Limb (tissue), 2 donors: ENCODE results near the gene ACTA1.
"Not testable (repeated sequence)": the region's sequence is repeated elsewhere in the genome, so short reads cannot be mapped to it uniquely, and the experiment has no call there.

ENCODE experiments used
- DNase-seq, 2 donors: peaks; one replicate each; pipeline ENCODE4 v3.0.0-alpha.2; 2016; ENCODE audit errors: extremely low spot score in 2 of 2

Gene ACTA1

DNA sequence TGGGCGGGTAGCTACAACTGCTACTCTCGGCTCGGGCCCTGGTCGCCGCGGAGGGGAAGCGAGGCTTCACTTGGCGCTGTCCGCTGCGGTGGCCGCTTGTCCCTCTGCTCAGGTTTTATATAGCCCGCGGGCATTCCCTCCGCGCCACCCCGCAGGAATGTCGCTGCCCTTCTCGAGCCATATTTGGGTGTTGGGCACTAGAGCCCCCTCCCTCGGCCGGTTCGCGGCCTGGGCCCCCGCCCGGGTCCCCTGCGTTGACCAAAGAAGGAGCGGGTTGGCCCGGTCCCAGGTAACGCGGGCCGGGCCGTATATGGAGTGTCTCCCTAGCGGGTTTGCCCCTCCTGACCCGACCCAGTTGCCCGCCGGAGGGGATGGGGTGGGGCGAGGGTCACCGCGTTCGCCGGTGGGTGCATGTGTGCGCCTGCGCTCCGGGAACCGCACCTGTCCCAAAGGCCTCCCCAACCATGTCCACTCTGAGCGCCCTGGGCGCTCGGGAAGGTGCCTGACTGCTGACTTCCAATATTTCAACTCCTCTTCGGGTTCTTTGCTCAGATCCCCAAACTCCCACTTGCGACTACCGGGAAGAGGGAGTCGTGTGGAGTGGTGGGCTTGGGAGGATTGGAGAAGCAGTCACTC lies at the start of gene ACTA1:
Gene ACTA1 (minus strand): TSS at position 90 of the 636 bp plus-strand sequence. CDS start 979 bp downstream, outside the sequence.
- DNase-seq = peak in 1 of 2 donors; percentile 50

DNA sequence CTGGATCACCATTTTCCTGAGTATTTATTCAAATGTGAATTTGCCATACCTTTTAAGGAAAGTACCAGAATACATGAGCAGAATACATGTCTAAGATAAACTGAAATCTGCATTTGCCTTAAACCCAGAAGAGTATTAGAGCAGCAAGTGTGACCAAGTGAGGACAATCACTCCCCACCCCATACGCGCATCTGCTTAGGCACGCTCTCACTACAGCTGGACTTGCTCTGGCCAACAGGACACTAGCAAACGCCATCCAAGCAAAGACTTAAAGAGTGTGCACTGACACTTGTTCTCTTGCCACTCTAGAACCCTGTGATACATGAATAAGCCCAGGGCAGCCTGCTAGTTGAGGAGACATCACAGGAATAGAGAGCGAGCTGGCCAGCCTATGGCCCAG lies 48.6 kb upstream of the ACTA1 start:
- no peak for DNase-seq

DNA sequence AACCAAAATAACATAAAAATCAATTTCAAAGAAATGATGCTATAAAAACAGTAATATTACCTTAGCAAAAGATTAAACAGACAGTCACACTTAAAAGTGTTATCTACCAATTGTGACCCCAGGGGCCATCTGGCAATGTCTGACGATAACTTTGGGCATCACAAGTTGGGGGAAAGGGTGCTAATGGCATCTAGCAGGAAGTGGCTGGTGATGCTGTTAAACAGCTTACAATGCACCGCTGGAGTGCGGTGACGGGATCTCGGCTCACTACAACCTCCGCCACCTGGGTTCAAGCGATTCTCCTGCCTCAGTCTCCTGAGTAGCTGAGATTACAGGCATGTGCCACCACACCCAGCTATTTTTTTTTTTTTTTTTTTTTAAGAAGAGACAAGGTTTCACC lies 46.6 kb upstream of the ACTA1 start:
- no peak for DNase-seq

DNA sequence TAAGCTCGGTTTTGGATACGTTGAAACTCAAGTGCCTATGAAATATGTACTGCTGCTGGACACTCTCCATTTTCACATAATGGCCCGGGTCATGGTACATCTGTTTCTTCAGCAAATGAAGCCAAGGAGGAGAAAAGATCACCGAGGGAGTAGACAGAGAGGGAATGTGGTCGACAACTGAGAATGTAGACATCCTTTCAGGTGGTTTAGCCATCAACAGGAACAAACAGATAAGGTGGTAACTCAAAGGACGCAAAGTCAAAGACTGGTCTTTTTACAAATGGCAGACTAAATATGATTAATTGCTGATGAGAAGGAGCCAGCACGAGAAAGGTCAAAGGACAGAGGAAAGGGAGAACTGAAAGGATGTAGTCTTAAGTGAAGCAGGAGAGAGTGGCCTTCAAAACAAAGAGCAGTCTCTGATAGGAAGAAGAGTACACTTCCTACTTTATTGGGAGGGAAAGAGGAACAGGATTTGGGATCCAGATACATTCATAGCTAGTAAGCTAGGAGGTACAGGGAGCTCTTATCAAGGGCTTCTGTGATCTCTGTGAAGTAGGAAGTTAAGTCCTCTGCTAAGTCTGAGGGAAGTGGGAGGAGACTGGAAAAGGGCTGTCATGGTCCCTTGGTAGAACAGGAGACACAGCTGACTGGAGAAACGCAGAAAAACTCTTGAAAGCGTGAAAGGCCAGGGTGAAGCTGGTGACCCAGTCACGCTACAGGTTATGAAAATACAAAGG lies 45.9 kb upstream of the ACTA1 start:
- DNase-seq = no peak

DNA sequence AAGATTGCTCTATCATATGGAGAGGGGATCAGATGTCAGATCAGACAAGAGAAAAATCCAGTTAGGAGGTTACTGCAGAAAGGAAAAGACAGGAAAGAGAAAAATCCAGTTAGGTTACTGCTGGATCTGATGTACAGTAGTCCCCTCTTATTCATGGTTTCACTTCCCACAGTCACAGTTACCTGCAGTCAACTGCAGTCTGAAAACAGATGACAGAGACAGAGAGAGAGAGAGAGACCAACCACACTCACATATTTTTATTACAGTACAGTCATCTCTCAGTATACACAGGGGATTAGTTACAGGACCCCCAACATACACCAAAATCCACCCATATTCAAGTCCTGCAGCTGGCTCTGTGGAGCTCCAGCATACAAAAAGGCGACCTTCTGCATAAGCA lies 45.0 kb upstream of the ACTA1 start:
- DNase-seq = no peak

DNA sequence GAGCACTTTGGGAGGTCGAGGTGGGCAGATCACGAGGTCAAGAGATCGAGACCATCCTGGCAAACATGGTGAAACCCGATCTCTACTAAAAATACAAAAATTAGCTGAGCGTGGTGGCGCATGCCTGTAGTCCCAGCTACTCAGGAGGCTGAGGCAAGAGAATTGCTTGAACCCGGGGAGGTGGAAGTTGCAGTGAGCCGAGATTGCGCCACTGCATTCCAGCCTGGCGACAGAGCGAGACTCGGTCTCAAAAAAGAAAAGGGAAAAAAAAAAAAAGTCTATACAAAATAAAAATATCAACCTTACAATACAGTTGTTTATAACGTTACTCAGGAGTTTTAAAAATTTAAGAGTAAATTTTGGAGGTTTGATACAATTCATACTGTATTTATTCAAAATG lies 42.0 kb upstream of the ACTA1 start:
- DNase-seq = not testable (repeated sequence)

DNA sequence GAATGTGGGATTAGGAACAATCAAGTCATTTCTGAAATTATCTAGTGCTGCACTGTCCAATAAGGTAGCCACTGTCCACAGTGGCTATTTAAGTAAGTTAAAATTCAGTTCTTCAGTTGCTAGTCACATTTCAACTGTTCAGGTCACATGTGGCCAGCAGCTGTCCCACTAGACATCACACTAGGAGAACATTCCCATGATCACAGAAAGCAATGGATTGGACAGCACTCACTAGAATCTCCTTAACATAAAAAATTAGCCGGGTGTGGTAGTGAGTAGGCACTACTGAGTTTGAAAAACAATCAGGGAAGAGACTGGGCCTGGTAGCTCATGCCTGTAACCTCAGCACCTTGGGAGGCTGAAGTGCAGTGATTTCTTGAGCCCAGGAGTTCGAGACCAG lies 40.6 kb upstream of the ACTA1 start:
- no peak for DNase-seq

DNA sequence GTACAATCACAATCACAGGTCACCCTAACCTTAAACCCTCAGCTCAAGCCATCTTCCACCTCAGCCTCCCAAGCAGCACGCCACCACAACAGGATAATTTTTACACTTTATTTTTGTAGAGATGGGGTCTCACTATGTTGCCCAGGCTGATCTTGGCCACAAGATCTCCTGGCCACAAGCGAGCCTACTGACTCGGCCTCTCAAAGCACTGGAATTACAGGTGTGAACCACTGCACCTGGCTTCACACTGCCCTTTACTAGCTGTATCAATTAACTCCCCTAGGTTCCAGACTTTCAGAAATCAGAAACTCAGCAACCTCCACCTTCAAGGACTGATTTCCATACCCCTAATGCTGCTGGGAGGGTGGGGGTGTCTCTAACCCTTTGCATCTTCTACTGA lies 37.3 kb upstream of the ACTA1 start:
- DNase-seq = no peak

DNA sequence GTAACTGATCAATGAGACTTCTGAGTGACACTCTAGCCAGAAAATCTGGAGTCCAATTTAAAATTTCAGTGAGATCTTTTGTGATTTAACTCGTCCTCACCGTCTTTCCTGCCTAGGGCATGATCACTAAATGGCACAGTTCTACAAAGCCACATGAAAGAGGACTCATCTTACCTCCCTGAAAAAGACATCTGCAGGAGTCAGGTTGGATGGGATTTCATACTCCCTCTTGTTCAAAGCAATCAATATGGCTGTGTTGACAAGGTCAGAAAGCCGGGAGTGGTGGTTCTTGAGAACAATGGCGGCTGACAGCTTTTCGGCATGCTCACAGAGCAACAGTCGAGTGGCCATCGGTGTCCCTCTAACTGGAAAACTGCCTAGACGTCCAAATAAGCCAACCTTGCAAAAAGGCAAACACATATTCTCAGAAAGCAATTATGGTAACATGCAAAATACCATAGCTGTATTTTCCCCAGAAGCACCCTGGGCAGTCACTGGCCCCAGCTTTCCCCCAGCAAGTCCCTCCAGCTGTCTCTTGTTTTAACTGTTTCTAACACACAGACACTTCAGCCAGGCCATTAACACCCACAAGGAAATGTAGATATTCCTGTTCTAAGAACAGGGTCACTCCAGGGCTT lies 36.6 kb upstream of the ACTA1 start:
- DNase-seq = no peak

DNA sequence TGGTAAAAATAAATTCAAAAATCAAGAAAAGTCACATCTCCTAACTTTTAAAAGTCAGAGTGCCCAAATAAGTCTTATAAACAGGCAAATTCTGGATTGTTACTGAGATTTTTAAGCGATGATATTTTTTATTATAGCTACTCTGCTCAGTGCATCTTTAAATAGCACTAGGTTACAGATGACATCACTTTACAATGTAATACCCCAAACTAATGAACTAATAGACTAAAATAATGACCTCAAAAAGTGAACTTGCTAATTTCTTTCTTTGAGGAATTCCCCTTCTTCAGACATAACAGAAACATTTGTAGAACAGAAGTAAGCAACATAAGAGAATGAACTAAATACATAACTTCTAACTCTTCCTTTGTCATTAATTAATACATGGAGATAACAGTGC lies 33.0 kb upstream of the ACTA1 start:
- no peak for DNase-seq

DNA sequence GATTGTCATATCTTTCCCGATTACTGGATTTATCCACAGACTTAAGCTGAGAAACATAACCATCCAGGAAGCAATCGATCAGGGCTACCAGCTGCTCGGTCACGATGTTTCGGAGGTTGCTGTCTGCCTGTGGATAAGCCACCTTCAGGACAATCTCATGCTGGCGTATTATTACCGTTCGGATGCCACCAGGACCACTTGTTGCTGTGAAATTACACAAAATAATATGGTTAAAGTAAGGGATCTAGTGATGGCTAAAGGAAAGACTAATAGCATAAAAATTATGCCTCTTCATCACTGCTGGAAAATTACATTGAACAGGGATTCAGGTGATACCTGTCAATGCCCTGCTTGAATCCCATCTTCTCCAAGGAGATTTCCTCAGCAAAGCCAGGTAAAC lies 30.8 kb upstream of the ACTA1 start:
- DNase-seq = no peak

DNA sequence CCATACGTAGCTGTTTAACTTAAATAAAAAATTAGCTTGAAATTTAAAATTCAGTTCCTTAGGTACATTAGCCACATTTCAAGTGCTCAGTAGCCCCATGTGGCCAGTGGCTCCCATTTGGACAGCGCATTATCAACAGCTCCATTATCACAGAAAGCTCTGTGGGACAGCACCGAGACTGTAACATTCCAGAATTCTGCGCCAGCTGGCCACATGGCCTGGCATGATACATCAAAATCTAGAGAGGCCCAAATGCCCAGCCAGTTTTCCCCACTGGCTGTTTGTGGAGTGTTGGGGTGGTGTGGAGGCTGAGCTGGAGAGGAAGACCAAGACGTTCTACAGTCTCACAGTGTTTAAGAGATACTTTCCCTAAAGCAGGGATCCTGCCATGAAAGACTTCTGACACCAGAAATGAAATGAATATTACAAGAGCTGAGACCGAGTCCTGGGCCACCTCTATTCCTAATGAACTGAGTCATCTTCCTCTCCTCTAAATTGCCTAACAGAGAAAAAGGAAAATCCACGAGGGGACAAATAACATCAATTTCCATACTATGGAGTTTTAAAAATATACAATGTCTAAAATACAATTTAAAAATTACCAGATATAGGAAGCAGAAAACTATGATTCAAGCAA lies 27.3 kb upstream of the ACTA1 start:
- DNase-seq = no peak

DNA sequence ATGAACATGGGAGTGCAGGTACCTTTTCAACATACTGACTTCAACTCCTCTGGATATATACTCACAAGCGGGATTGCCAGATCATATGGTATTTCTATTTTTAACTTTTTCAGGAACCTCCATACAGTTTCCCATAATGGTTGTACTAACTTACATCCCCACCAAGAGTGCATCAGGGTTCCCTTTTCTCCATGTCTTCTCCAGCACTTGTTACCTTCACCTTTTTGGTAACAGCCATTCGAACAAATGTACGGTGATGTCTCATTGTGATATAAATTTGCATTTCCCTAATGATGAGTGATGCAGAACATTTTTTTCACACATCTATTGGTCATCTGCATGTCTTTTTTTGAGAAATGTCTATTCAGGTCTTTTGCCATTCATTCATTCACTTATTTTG lies 25.9 kb upstream of the ACTA1 start:
- DNase-seq = no peak

DNA sequence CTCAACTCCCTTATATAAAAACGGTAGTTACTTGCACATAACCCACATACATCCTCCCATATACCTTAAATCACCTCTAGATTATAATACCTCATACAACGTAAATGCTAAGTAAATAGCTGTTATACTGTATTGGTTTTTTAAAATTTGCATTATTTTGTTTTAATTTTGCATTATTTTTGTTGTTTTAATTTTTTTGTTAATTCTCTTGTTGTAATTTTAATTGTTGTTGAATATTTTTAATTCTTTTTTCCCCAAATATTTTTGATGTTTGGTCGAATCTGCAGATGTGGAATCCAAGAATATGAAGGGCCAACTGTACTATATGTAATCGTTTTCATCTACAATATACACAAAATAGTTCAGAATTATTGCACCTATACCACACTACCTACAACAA lies 23.5 kb upstream of the ACTA1 start:
- DNase-seq = no peak

DNA sequence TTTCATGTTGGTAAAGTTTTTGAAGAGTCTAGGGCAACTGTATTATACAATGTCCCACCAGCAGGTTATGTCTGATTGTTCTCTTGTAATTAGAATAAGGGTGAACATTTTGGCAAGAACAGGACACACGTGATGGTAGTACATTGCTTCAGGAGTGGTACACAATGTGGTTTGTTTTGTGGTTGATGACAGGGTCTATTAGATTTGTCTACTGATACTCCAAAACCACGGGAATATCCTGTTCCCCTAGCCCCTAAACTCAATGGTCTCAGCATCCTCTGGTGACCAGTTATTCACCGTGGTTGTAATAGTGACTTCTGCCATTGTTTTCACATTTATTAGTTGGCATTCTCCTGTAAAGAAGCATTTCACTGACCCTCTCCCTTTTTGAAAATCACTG lies 22.1 kb upstream of the ACTA1 start:
- DNase-seq = no peak

DNA sequence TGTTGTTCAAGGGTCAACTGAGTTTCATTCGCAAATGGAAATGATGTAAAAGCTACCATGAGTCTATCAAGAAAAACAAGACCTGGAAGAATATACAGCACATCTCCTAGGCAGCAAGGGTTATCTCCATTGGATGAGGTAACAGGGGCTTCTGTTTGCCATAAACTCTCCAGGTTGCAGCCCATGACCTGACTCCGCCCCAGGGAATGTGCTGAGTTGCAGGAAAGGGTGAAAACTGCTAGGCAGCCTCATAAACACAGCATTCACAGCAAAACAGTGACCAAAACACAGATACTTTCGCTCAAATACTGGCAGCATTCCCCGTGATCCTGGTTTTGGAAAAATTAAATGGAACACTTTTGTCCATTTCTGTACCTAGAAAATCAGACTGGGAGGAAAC lies 20.2 kb upstream of the ACTA1 start:
- DNase-seq = no peak

DNA sequence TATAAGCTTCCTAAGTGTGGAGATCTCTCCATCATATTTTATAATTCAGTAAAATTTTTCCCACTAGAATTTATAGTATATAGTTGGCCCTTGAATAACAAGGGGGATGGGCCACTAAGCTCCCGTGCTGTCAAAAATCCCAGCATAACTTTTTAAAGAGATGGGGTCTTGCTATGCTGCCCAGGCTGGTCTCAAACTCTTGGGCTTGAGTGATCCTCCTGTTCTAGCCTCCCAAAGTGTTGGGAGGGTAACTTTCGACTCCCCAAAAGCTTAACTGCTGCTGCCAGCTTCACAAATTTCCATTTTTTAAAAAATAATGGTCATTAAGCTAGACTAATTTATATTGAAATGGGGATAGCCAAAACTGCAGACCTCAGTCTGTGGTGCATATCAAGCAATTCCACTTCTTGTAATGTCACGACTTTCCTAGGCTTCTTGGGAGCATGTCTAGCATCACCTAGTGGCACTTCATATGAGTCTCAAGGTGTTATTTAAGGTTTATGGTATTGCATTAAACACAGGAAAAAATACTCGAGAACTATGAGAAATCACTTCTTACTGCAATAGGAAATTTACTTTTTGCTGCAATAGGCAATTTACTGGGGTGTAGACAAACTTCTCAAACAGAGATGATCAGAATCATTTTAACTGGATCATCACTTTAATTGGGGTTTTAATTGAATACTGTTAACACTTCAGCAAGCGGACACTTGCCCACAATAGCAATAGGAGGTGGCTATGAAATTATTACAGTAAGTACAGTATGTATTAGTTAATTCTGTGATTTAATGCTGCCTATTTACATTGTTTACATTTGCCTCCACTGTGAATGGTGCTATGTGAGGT lies 19.3 kb upstream of the ACTA1 start:
- DNase-seq = no peak

DNA sequence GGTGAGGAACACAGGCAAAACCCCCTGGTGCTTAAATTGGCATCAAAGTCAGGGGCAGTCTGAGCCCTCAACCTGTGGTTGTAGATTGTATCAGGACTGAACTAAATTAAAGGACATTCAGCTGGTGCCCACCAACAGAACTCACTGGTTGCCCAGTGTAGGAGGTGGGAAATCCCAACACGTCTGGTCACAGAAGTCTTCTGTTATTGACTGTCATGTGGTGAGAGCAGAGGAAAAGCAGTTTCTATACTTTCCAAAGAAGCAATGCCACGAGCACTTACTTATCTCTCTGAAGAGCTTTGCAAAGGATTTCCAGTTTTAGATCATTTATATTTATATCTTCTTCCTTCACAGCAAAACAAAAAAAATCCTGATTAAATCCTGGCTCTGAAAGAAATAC lies 15.0 kb upstream of the ACTA1 start:
- DNase-seq = no peak

DNA sequence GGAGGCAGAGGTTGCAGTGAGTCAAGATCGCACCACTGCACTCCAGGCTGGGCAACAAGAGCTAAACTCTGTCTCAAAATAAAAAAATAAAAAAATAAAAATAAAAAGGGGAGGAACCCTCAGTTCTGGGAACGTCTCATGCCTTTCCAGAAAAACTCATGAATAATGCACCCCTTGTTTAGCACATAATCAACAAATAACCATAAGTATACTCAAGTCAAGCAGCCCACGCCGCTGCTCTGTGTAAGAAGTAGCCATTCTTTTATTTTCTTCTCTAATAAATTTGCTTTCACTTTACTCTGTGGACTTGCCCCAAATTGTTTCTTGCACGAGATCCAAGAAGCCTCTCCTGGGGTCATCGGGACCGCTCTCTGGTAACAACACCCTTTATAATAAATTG lies 14.5 kb upstream of the ACTA1 start:
- DNase-seq = no peak

DNA sequence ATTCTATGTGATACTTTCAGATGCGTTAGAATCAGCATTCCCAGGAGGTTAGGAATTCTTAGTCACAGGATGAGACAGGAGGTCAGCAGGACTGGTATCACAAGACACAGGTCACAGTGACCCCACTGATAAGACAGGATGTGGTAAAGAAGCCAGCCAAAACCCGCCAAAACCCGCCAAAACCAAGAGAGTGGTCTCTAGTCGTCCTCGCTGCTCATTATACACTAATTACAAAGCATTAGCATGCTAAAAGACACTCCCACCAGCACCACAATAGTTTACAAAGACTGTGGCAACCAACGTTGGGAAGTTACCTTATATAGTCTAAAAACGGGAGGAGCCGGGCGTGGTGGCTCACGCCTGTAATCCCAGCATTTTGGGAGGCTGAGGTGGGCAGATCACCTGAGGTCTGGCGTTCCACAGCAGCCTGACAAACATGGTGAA lies 13.9 kb upstream of the ACTA1 start:
- no peak for DNase-seq

DNA sequence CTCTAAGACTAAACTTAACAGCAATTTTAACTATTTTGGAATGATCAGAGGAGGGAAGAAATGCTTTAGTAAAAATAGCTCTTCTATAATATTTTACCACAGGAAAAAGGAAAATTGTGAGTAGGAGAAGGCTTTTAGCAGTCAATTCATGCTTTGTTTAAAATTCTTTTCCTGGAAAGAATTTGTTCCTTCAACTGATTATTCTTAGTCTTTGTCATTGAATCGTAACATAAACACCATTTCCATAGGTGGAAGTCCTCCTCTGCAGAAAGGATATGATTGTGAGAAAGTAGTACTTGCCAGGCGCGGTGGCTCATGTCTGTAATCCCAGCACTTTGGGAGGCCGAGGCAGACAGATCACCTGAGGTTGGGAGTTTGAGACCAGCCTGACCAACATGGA lies 11.9 kb upstream of the ACTA1 start:
- DNase-seq = no peak
